GM12891 (cell line): Measurements from ENCODE around the gene U2SURP.
A peak's percentile ranks its signal among the peaks of the same experiment; 100 is the strongest.

Experiments used
- DNase-seq: peaks from one replicate; pipeline ENCODE4 v3.0.0; 2011; ENCODE audit warnings: low spot score; ENCODE audit not compliant: insufficient read length
- FAIRE-seq: peaks from 2 replicates; lab custom pipeline; 2011; peaks lifted over from hg19 to GRCh38; lab: Jason Lieb, UNC
- PAX5 ChIP-seq: IDR thresholded peaks from 2 replicates; pipeline ENCODE4 v1.6.1; 2011; ENCODE audit warnings: low read length, moderate library complexity, mild to moderate bottlenecking; ENCODE audit not compliant: insufficient read depth, severe bottlenecking
- POLR2A ChIP-seq: IDR thresholded peaks from 2 replicates; pipeline ENCODE4 v1.6.1; 2011; ENCODE audit warnings: low read depth, low read length, control low read depth
- POLR2AphosphoS5 ChIP-seq: IDR thresholded peaks from 2 replicates; pipeline ENCODE4 v1.6.1; 2011; ENCODE audit warnings: low read depth, low read length, control low read depth
- POU2F2 ChIP-seq: IDR thresholded peaks from 2 replicates; pipeline ENCODE4 v1.6.1; 2011; ENCODE audit warnings: low read depth, mild to moderate bottlenecking, control low read depth, low read length, moderate library complexity
- SPI1 ChIP-seq: IDR thresholded peaks from 2 replicates; pipeline ENCODE4 v1.6.1; 2011; ENCODE audit warnings: low read depth, low read length, control low read depth
- TAF1 ChIP-seq: IDR thresholded peaks from 2 replicates; pipeline ENCODE4 v1.6.1; 2011; ENCODE audit warnings: low read depth, low read length, control low read depth

Gene U2SURP

GRCh38 chr3:142990721-142991120 lies 10.6 kb upstream of the U2SURP start:
- no peak for TF ChIP-seq PAX5
- TF ChIP-seq SPI1 = peak; percentile 68
- no peak for TF ChIP-seq POU2F2
- DNase-seq (no peak), FAIRE-seq (peak; percentile 16)

GRCh38 chr3:142992323-142992722 lies 9.0 kb upstream of the U2SURP start:
- no peak for DNase-seq
- no peak for TF ChIP-seq SPI1
- no peak for TF ChIP-seq POLR2A
- TF ChIP-seq POLR2AphosphoS5 = no peak
- no peak for TF ChIP-seq POU2F2
- TF ChIP-seq PAX5 = no peak
- no peak for TF ChIP-seq TAF1
- FAIRE-seq = no peak

GRCh38 chr3:142993958-142994442 lies 7.4 kb upstream of the U2SURP start:
- TF ChIP-seq PAX5 = no peak
- no peak for TF ChIP-seq POLR2AphosphoS5
- no peak for TF ChIP-seq TAF1
- TF ChIP-seq POLR2A = no peak
- no peak for TF ChIP-seq SPI1
- no peak for TF ChIP-seq POU2F2
- FAIRE-seq = peak; percentile 97
- peak; percentile 42 for DNase-seq

- FAIRE-seq = no peak
- TF ChIP-seq POU2F2 = no peak
- no peak for DNase-seq
These were observed 4.0 kb upstream of the U2SURP start for GRCh38 chr3:142997330-142997729.

- no peak for TF ChIP-seq POLR2A
- no peak for TF ChIP-seq POLR2AphosphoS5
- no peak for TF ChIP-seq TAF1
- no peak for TF ChIP-seq POU2F2
- TF ChIP-seq PAX5 = no peak
- no peak for TF ChIP-seq SPI1
- FAIRE-seq (no peak), DNase-seq (no peak)
These were observed 2.9 kb upstream of the U2SURP start for GRCh38 chr3:142998439-142998838.

GRCh38 chr3:142999881-143000280 lies 1.5 kb upstream of the U2SURP start:
- no peak for FAIRE-seq
- DNase-seq = no peak
- TF ChIP-seq PAX5 (no peak), POLR2AphosphoS5 (no peak), TAF1 (no peak), POU2F2 (no peak), POLR2A (no peak), SPI1 (no peak)

GRCh38 chr3:143000528-143000927 lies 842 bp upstream of the U2SURP start:
- DNase-seq (no peak), FAIRE-seq (peak; percentile 43)
- TF ChIP-seq POU2F2 (no peak), TAF1 (no peak), PAX5 (no peak), SPI1 (no peak), POLR2AphosphoS5 (no peak), POLR2A (no peak)

GRCh38 chr3:143001034-143001368 lies 369 bp upstream of the U2SURP start:
- TF ChIP-seq TAF1 (peak; percentile 42; the same call in 1 of the 2 replicates), POU2F2 (no peak)
- FAIRE-seq (no peak), DNase-seq (peak; percentile 51)

- TF ChIP-seq POLR2AphosphoS5 = no peak
- TF ChIP-seq PAX5 = no peak
- no peak for TF ChIP-seq SPI1
- TF ChIP-seq TAF1 = no peak
- no peak for TF ChIP-seq POLR2A
- no peak for TF ChIP-seq POU2F2
- DNase-seq (peak; percentile 32), FAIRE-seq (peak; percentile 56)
These were observed 828 bp downstream of the U2SURP start for GRCh38 chr3:143002083-143002712.

GRCh38 chr3:143002727-143003126 lies 1.4 kb downstream of the U2SURP start:
- DNase-seq = no peak
- no peak for FAIRE-seq
- no peak for TF ChIP-seq POU2F2
- TF ChIP-seq SPI1 = no peak
- no peak for TF ChIP-seq POLR2A
- TF ChIP-seq TAF1 = no peak
- no peak for TF ChIP-seq PAX5
- no peak for TF ChIP-seq POLR2AphosphoS5

- no peak for TF ChIP-seq TAF1
- no peak for TF ChIP-seq POU2F2
- TF ChIP-seq POLR2A = no peak
- TF ChIP-seq SPI1 = no peak
- no peak for TF ChIP-seq PAX5
- no peak for TF ChIP-seq POLR2AphosphoS5
- DNase-seq (no peak), FAIRE-seq (no peak)
These were observed 3.5 kb downstream of the U2SURP start for GRCh38 chr3:143004823-143005222.
